ENCODE data around the gene GIT2. TPM values are rescaled to one million over a fixed set of nuclear protein-coding genes. Genes with fewer than 3 reads are reported as not detected.

The GIT2 gene
- total RNA-seq, 2 donors from 2014 or later = 27.0 to 27.9 TPM

GRCh38 chr12:109981311-109981710, 14.9 kb downstream of the GIT2 start:
- Histone ChIP-seq H3K4me1 (ENCODE audit: control insufficient read depth, insufficient read depth, low read length) (no peaks in the 10 kb centered on the region), H3K9ac (ENCODE audit: extremely low read depth, low read length, poor library complexity, severe bottlenecking) (no peak overlapping the region), H3K27ac (ENCODE audit: low read depth, low read length) (no peak overlapping the region), H3K27me3 (ENCODE audit: control insufficient read depth, insufficient read depth, low read length, poor library complexity, severe bottlenecking) (no peaks in the 10 kb centered on the region), H3K36me3 (ENCODE audit: control insufficient read depth, insufficient read depth, low read length) (peaks cover 67% of the 10 kb centered on the region), H3K4me3 (ENCODE audit: low read length) (no peak overlapping the region), H3K9me3 (ENCODE audit: control insufficient read depth, low read length) (peaks cover 7% of the 10 kb centered on the region)
- Mint-ChIP-seq H3K36me3 (ENCODE audit: low read depth) (peaks cover 65% of the 10 kb centered on the region), H3K9me3 (no peaks in the 10 kb centered on the region), H3K27ac (no peak overlapping the region), H3K27me3 (ENCODE audit: insufficient read depth) (no peaks in the 10 kb centered on the region), H3K4me3 (no peak overlapping the region), H3K4me1 (no peaks in the 10 kb centered on the region)
- WGBS, 2 experiments (ENCODE audit: insufficient coverage in 1 of 2, insufficient read length in 1 of 2) = 93 to 100% methylated on average over 4 to 5 of the region's 5 CpGs
- no peak for TF ChIP-seq CTCF (conservative IDR thresholded peaks at IDR 0.05)
- no peak for DNase-seq

GRCh38 chr12:109972821-109973220, 23.3 kb downstream of the GIT2 start:
- Histone ChIP-seq H3K9ac (ENCODE audit: extremely low read depth, low read length, poor library complexity, severe bottlenecking) (no peak overlapping the region), H3K4me1 (ENCODE audit: control insufficient read depth, insufficient read depth, low read length) (no peaks in the 10 kb centered on the region), H3K36me3 (ENCODE audit: control insufficient read depth, insufficient read depth, low read length) (peaks cover 36% of the 10 kb centered on the region), H3K27me3 (ENCODE audit: control insufficient read depth, insufficient read depth, low read length, poor library complexity, severe bottlenecking) (no peaks in the 10 kb centered on the region), H3K4me3 (ENCODE audit: low read length) (no peak overlapping the region), H3K27ac (ENCODE audit: low read depth, low read length) (no peak overlapping the region), H3K9me3 (ENCODE audit: control insufficient read depth, low read length) (no peaks in the 10 kb centered on the region)
- Mint-ChIP-seq H3K27me3 (ENCODE audit: insufficient read depth) (no peaks in the 10 kb centered on the region), H3K9me3 (no peaks in the 10 kb centered on the region), H3K36me3 (ENCODE audit: low read depth) (peaks cover 58% of the 10 kb centered on the region), H3K27ac (no peak overlapping the region), H3K4me1 (no peaks in the 10 kb centered on the region), H3K4me3 (no peak overlapping the region)
- TF ChIP-seq CTCF (conservative IDR thresholded peaks at IDR 0.05) = no peak
- WGBS, 2 experiments (ENCODE audit: insufficient coverage in 1 of 2, insufficient read length in 1 of 2) = 90% methylated on average over 2 to 3 of the region's 4 CpGs
- DNase-seq = no peak

GRCh38 chr12:109968801-109969200, 27.4 kb downstream of the GIT2 start:
- H3K36me3 Mint-ChIP-seq (ENCODE audit: low read depth) = peaks cover 36% of the 10 kb centered on the region
- DNase-seq = no peak
- H3K9me3 ChIP-seq (ENCODE audit: control insufficient read depth, low read length) = no peaks in the 10 kb centered on the region
- H3K4me3 ChIP-seq (ENCODE audit: low read length) = no peak overlapping the region
- no peaks in the 10 kb centered on the region for H3K4me1 Mint-ChIP-seq
- no peak overlapping the region for H3K27ac Mint-ChIP-seq
- no peaks in the 10 kb centered on the region for H3K9me3 Mint-ChIP-seq
- H3K4me3 Mint-ChIP-seq = no peak overlapping the region
- H3K36me3 ChIP-seq (ENCODE audit: control insufficient read depth, insufficient read depth, low read length) = peaks cover 31% of the 10 kb centered on the region
- TF ChIP-seq CTCF (conservative IDR thresholded peaks at IDR 0.05) = no peak
- no peaks in the 10 kb centered on the region for H3K4me1 ChIP-seq (ENCODE audit: control insufficient read depth, insufficient read depth, low read length)
- 93 to 95% methylated on average over 3 to 8 of the region's 8 CpGs for WGBS, 2 experiments (ENCODE audit: insufficient coverage in 1 of 2, insufficient read length in 1 of 2)
- H3K27ac ChIP-seq (ENCODE audit: low read depth, low read length) = no peak overlapping the region
- no peaks in the 10 kb centered on the region for H3K27me3 ChIP-seq (ENCODE audit: control insufficient read depth, insufficient read depth, low read length, poor library complexity, severe bottlenecking)
- H3K9ac ChIP-seq (ENCODE audit: extremely low read depth, low read length, poor library complexity, severe bottlenecking) = no peak overlapping the region
- no peaks in the 10 kb centered on the region for H3K27me3 Mint-ChIP-seq (ENCODE audit: insufficient read depth)

Data from endodermal cell (in vitro differentiated cells).